GM12873 (cell line): Measurements from ENCODE around the gene TRDN.

Experiments
- TF ChIP-seq, protein P1 (sequence below): IDR thresholded peaks from 2 replicates; pipeline ENCODE4 v1.5.1; 2012; ENCODE audit warnings: low read depth, mild to moderate bottlenecking, moderate library complexity, low read length, control low read depth; ENCODE audit not compliant: insufficient read depth; ENCODE audit errors: missing control alignments

The TRDN gene

DNA sequence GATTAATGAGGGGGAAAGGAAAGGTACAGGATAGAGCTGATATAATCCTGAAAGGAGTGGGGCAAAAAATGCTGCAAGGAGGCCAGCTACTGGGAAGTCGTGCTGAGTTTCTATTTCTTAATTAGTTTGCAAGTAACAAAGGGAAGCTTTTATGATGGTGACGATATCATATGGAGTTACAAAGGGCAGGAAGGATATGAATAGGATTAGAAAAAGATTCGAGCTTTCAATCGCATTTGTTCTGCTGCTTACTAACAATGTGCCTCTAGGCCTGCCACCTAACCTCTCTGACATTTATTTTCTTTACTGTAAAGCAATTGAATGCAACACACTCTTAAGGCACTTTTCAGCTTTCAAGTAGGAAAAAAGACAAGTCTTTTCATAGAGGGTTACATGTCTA lies 421.5 kb downstream of the TRDN start:
- TF ChIP-seq, protein P1, sequence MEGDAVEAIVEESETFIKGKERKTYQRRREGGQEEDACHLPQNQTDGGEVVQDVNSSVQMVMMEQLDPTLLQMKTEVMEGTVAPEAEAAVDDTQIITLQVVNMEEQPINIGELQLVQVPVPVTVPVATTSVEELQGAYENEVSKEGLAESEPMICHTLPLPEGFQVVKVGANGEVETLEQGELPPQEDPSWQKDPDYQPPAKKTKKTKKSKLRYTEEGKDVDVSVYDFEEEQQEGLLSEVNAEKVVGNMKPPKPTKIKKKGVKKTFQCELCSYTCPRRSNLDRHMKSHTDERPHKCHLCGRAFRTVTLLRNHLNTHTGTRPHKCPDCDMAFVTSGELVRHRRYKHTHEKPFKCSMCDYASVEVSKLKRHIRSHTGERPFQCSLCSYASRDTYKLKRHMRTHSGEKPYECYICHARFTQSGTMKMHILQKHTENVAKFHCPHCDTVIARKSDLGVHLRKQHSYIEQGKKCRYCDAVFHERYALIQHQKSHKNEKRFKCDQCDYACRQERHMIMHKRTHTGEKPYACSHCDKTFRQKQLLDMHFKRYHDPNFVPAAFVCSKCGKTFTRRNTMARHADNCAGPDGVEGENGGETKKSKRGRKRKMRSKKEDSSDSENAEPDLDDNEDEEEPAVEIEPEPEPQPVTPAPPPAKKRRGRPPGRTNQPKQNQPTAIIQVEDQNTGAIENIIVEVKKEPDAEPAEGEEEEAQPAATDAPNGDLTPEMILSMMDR, result no peak

DNA sequence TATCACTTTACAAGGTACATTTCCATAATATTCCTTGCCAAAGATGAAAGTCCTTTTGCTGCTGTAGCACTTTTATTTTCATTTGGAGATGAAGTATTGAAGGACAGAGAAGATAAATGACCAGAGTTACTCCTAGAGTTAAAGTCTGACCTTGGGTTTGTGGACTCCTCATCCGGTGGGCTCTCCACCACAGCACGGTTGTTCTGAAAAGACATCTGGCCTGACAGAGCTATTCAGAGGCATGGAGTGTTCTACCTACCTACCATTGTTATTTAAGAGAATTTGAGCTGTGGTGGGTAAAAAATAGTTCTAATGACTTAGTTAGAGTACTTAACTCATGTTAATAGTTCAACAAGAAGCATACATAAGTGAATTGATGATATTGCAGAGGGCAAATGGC lies 422.3 kb downstream of the TRDN start:
- TF ChIP-seq, protein P1, result no peak

DNA sequence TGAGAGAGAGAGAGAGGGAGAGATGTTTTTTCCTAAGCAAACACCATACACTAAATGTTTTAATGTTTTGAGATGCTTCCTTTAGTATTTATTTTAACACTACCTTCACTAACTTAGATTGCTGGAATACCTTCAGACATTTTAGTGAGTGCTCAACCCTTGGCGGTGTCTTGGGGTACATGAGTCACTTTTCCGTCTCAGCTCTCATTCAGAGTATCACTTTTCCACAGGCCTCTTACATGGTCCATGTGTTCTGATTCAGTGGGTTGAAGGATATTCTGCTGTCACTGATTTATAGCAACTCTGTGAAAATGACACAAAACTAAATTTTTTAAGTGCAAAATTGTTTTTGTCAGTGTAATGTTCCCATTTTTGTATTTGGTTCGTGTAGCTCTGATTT lies 422.8 kb downstream of the TRDN start:
- TF ChIP-seq, protein P1, result no peak

DNA sequence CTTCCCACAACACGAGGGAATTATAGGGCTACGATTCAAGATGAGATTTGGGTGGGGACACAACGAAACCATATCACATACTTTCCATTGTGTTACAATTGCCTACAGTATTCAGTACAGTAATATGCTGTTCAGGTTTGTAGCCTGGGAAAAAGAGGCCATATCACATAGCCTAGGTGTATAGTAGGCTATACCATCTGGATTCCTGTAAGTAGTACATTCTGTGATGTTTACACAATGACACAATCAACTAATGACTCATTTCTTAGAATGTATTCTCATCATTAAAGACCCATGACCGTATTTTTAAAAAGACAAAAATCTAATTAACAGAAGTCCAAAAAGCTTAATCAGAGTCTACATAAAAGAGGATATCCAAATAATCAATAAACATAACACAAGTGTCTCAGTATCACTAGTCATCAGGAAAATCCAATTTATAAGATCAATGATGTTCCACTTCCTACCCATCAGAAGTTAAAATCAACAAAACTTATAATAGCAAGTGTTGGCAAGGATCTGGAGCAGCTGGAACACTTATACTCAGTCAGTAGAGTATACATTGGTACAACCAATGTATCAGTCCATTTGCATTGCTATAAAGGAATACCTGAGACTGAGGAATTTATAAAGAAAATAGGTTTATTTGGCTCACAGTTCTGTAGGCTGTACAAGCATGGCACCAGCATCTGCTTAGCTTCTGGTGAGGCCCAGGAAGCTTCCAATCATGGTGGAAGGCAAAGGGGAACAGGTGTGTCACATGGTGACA lies 424.8 kb downstream of the TRDN start:
- TF ChIP-seq, protein P1, result no peak

DNA sequence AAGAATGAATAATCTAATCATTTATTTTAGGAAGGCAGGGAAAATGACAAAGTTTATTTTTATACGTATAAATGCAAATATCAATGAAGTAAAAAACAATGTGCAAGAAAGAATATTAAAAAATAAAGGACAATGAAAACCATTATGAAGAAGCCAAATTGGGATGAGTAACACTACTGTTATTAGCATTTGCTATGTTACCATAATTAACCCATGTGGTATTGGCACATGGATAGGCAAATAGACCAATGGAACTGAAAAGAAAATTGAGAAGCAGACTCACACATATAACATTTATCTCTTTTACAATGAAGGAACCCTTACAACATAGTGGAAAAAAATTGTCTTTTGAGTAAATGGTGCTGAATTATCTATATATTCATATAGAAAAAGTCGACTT lies 426.1 kb downstream of the TRDN start:
- TF ChIP-seq, protein P1, result no peak

DNA sequence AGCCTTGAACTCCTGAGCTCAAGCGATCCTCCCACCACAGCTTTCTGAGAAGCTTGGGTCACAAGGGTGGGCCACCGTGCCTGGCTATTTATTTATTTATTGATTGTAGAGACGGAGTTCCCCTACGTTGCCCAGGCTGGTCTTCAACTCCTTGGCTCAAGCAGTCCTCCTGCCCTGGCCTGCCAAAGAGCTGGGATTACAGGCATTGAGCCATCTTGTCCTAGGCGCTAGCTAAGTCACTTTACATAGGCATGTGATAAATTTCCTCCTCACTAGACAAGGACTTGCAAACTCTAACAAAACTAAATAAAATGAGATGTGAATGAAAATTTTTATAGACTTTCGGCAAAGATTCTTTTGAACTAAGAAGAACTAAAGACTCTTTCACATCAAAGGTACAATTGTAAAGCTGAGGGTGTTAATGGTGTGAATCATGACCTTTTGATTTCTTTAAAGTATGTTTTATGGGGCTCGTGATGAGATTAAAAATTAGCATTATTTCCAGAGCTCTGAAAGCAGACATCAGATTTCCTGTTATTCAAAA lies 428.7 kb downstream of the TRDN start:
- TF ChIP-seq, protein P1, result no peak

DNA sequence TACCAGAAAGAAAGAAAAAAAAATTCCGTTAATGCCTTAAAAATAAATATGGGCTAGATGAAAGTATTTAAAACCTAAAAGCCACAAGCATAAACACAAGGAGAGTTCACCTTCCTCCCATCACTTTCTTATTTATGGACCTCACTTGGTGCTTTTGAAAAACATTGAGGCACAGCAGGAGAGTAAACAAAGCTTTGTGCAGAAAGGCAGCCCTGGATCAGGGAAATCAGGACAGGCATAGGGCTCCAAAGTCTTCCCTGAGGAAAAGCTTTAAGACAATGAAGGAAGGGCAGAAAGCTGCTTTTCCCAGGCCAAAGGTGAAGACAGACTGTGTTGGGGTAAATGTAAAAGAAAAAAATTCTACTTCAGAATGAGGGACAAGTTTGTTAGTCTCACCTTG lies 432.8 kb downstream of the TRDN start:
- TF ChIP-seq, protein P1, result no peak
